ENCODE results near the gene INSL3. TPM values are rescaled to one million over a fixed set of nuclear protein-coding genes. Genes with fewer than 3 reads are reported as not detected.

INSL3 gene
- total and polyA plus RNA-seq, 2 donors (not counting 3 experiments of a cell fraction or from before 2014, with no cell fraction given): not detected

DNA sequence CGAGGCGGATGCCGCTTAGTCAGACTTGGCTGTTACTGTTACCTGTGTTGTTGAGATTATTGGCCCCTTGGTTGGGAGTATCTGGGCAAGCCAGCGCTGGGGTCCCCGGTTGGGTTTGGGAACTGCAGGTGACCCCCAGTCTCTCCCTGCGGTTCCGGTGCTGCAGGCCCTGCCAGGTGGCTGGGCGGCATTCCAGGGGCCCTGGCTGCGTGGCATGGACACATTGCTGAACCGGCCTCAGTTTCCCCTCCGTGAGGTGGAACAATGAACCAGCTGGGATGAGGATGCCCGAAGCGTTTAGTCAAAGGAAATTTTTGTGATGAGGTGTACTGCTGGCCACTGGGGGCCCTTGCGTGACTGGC, 25.8 kb downstream of the INSL3 start:
- Histone ChIP-seq H3K9me3 (replicated peaks; ENCODE audit: control insufficient read depth, insufficient read depth, low read length) (no peaks in the 10 kb centered on the region), H3K9ac (replicated peaks; ENCODE audit: extremely low read depth, insufficient read depth, low read length) (no peak overlapping the region), H3K27ac (ENCODE audit: insufficient read depth, low read depth, low read length) (no peak overlapping the region), H3K4me1 (ENCODE audit: control insufficient read depth, extremely low read depth, insufficient read depth, low read length) (peaks cover 3% of the 10 kb centered on the region), H3K4me3 (replicated peaks in 1 of 3; ENCODE audit: insufficient read depth in 1 of 3, low read depth in 1 of 3, low read length in 3 of 3) (no peak overlapping the region), H3K27me3 (ENCODE audit: control insufficient read depth in 2 of 2, insufficient read depth in 2 of 2, low read length in 2 of 2) (peaks cover 13 to 14% of the 10 kb centered on the region in 2 experiments), H3K36me3 (ENCODE audit: control insufficient read depth in 2 of 2, extremely low read depth in 1 of 2, insufficient read depth in 2 of 2, low read length in 2 of 2) (no peaks in the 10 kb centered on the region), H4K20me1 (replicated peaks; ENCODE audit: control insufficient read depth, extremely low read depth, insufficient read depth, low read length) (no peaks in the 10 kb centered on the region), H3K79me2 (ENCODE audit: control insufficient read depth, insufficient read depth, low read length) (no peaks in the 10 kb centered on the region), H3K4me2 (ENCODE audit: insufficient read depth, low read length) (no peak overlapping the region), H2AFZ (ENCODE audit: low read depth, low read length) (no peak overlapping the region), H3K9me1 (replicated peaks; ENCODE audit: control insufficient read depth, extremely low read depth, insufficient read depth, low read length) (no peaks in the 10 kb centered on the region)
- POLR2A ChIA-PET: interaction anchor here (0.6 kb wide), 1 partner anchor 56 kb away, joined by 3 read pairs; no protein-coding TSS in a partner anchor
- dilution Hi-C loops (cut with MboI; ENCODE audit: extremely low pct_ligation_motif_present, low sequenced_read_pairs): no loop called here
- BruUV-seq (replicated peaks): no TSS peak
- DNase-seq (ENCODE audit: low read depth, low spot score) (no peak), FAIRE-seq (no peak)
- CTCF ChIA-PET: interaction anchor here (0.6 to 2.1 kb wide), 3 partner anchors 9 to 18 kb away, joined by 3 to 17 read pairs (median 3); no protein-coding TSS in a partner anchor
- TF ChIP-seq GATA2 (IDR thresholded peaks at IDR 0.05; ENCODE audit: insufficient read depth, insufficient read length, low read depth, low read length) (no peak), FOS (IDR thresholded peaks at IDR 0.05; ENCODE audit: borderline replicate concordance, insufficient read depth, low read length) (no peak), EZH2 (IDR thresholded peaks at IDR 0.05; ENCODE audit: borderline replicate concordance, low read depth, low read length, severe bottlenecking) (peak; percentile 4), POLR2A (IDR thresholded peaks at IDR 0.05; ENCODE audit: low read depth, low read length) (no peak), JUN (IDR thresholded peaks at IDR 0.05; ENCODE audit: borderline replicate concordance, insufficient read depth, insufficient read length, low read depth) (no peak), POLR2AphosphoS5 (IDR thresholded peaks at IDR 0.05; ENCODE audit: insufficient read depth, low read depth, low read length) (no peak)
- TF ChIP-seq, protein P1, sequence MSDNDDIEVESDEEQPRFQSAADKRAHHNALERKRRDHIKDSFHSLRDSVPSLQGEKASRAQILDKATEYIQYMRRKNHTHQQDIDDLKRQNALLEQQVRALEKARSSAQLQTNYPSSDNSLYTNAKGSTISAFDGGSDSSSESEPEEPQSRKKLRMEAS (IDR thresholded peaks at IDR 0.05; ENCODE audit: insufficient read depth, insufficient read length): no peak
- intact Hi-C loops (cut with micrococcal nuclease): no loop called here
